ENCODE data around the gene TBC1D22A.

The TBC1D22A gene

DNA sequence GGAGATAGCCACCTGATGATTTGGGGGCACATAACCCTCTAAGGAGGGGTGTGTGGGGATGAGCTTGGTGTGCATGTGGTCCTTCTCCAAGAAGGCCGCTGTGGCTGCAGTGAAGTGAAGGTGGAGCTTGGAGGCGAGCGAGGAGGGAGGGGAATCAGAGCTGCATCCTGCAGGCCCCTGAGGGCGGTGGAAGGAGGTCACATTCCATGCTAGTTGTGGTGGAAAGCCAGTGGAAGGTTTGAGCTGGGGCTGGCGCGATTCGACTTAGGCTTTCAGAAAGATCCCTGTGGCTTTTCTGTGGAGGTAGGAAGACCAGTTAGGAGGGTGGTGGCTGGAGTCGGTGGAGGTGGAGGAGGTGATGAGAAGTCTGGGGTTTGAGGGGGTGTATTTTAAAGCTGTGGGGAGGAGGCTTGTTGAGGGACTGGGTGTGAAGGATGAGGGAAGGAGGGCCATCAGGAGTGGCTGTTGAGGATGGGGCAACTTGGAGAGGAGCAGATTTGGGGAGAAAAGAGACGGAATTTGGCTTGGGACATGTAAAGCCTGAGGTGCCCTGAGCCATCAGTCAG lies 62.0 kb downstream of the TBC1D22A start:
- Histone ChIP-seq H3K4me1 (peaks cover 0 to 12% (median 8%) of the 10 kb centered on the region in 4 donors), H3K27me3 (no peaks in the 10 kb centered on the region), H3K36me3 (peaks cover 0 to 12% (median 0%) of the 10 kb centered on the region in 3 donors), H3K4me3 (no peak overlapping the region), H3K9me3 (no peaks in the 10 kb centered on the region), H3K27ac (no peak overlapping the region)
- no peak for DNase-seq
- TF ChIP-seq, protein P1, sequence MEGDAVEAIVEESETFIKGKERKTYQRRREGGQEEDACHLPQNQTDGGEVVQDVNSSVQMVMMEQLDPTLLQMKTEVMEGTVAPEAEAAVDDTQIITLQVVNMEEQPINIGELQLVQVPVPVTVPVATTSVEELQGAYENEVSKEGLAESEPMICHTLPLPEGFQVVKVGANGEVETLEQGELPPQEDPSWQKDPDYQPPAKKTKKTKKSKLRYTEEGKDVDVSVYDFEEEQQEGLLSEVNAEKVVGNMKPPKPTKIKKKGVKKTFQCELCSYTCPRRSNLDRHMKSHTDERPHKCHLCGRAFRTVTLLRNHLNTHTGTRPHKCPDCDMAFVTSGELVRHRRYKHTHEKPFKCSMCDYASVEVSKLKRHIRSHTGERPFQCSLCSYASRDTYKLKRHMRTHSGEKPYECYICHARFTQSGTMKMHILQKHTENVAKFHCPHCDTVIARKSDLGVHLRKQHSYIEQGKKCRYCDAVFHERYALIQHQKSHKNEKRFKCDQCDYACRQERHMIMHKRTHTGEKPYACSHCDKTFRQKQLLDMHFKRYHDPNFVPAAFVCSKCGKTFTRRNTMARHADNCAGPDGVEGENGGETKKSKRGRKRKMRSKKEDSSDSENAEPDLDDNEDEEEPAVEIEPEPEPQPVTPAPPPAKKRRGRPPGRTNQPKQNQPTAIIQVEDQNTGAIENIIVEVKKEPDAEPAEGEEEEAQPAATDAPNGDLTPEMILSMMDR (IDR thresholded peaks at IDR 0.05) = no peak
- intact Hi-C loops (cut with DNase I; ENCODE audit: low total_unique reads) = no loop called here

DNA sequence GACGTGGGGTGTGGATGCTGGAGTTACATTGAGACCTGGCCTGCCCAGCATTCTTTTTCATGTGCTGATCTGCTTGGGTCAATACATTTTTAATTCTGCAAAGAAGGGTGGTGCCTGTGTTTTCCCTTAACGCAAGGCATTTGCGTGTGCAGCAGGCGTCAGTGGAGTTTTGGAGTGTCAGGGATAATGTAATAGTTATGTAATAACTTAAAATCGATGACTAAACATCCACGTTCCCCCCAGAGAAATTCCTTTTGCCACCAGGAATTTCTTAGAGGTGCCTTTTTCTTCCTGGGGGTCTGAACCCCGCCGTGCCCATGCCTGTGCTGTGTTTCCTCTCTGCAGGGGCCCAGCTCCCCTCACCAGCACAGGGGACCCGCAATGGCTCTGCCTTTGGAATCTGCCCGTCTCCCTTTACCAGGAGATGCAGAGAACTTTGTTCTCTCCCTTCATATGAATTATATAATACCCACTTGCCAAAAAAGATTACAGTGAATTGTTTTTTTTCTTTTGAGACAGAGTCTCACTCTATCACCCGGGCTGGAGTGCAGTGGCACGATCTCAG lies 62.6 kb downstream of the TBC1D22A start:
- Histone ChIP-seq H3K27me3 (no peaks in the 10 kb centered on the region), H3K36me3 (peaks cover 0 to 12% (median 0%) of the 10 kb centered on the region in 3 donors), H3K9me3 (no peaks in the 10 kb centered on the region), H3K4me1 (peaks cover 0 to 19% (median 15%) of the 10 kb centered on the region in 4 donors), H3K27ac (no peak overlapping the region), H3K4me3 (no peak overlapping the region)
- TF ChIP-seq, protein P1 (IDR thresholded peaks at IDR 0.05) = no peak
- DNase-seq = no peak
- intact Hi-C loops (cut with DNase I; ENCODE audit: low total_unique reads) = no loop called here

DNA sequence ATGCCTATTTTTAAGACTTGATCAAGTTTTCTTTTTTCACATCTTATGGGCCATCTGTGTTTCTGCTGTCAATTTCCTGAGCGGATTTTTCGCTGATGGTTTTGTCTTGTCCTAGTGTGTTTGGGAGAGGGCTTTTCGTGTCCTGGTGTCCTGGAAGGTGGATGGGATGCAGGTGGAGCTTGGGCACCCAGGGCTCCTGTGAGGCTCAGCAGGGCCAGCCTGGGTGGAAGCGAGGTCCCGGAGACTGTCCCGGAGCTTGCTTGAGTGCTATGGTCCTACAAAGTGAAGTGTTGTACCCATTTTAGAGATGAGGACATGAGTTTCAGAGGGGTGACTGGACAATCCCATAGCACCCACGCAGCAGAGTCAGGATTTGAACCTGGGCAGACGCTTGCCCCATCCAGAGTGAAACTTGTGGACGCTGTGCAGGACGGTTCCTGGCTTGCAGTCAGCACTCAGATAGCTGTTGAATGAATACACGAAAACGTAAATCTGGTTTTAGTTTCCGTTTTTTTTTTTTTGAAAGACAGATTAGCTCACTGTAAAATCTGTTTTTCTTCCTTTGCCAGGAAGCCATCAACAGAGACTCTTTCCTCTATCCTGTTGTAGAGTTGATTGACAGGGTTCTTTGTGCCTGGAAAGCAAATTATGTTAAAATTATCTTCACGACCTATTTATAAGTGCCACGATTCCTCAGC lies 64.1 kb downstream of the TBC1D22A start:
- Histone ChIP-seq H3K27me3 (no peaks in the 10 kb centered on the region), H3K9me3 (no peaks in the 10 kb centered on the region), H3K4me3 (no peak overlapping the region), H3K36me3 (peaks cover 0 to 12% (median 0%) of the 10 kb centered on the region in 3 donors), H3K4me1 (peaks cover 0 to 30% (median 22%) of the 10 kb centered on the region in 4 donors), H3K27ac (no peak overlapping the region)
- TF ChIP-seq, protein P1 (IDR thresholded peaks at IDR 0.05) = no peak
- DNase-seq = no peak
- intact Hi-C loops (cut with DNase I; ENCODE audit: low total_unique reads) = no loop called here

DNA sequence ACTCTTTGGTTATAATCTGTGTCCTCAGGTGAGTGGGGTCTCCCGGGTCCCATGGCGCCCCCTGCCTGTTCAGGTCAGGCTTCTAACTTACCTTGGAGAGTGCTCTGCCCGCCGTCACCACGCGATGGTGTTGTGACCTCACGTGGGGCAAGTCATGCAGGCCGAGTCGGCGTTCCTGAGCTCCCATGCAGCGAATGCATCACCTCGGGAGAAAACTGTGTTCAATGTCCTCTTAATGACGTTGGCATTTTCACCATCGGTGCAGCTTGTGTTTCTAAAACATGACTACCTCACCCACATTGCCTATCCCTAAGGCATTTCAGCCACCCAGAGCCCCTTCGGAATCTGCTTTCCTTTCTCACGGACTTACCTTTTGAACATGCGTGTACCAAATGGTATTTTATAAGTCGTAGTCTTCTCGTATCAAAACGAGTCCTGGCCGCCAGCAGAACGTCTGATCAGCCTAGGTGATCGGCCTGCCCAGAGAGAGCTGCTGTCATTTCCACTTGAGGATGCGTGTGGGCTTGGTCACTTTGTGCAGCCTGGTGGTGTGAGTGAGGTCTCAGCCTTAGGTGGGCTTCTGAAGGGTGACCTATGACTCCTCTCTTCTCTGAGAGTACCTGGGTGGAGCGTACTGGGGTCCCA lies 64.8 kb downstream of the TBC1D22A start:
- Histone ChIP-seq H3K9me3 (no peaks in the 10 kb centered on the region), H3K27me3 (no peaks in the 10 kb centered on the region), H3K4me3 (no peak overlapping the region), H3K27ac (no peak overlapping the region), H3K4me1 (peaks cover 0 to 30% (median 22%) of the 10 kb centered on the region in 4 donors), H3K36me3 (peaks cover 0 to 12% (median 0%) of the 10 kb centered on the region in 3 donors)
- intact Hi-C loops (cut with DNase I; ENCODE audit: low total_unique reads) = no loop called here
- TF ChIP-seq, protein P1 (IDR thresholded peaks at IDR 0.05) = no peak
- DNase-seq = no peak

DNA sequence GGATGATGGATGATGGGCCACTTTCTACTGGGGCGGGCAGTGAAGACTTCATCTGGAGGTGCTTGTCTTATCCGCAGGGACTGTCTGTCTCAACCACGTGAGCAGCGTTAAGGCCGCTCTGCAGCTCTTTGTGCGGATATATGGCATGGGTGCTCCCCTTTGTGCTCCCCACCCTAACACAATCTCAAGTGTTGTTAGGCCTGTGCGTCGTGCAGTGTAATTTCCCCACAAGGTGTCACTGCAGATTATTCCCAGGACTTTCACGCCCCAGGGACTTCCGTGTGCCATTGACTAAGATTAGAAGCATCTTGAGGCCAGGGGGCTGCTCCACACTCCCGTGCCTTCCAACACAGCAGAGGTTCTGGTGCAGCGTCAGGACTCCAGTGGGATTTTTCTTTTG lies 65.3 kb downstream of the TBC1D22A start:
- DNase-seq = no peak
- H3K4me3 ChIP-seq = no peak overlapping the region
- H3K27me3 ChIP-seq = no peaks in the 10 kb centered on the region
- TF ChIP-seq, protein P1 (IDR thresholded peaks at IDR 0.05) = no peak
- no peaks in the 10 kb centered on the region for H3K9me3 ChIP-seq
- H3K36me3 ChIP-seq = peaks cover 0 to 12% (median 0%) of the 10 kb centered on the region in 3 donors
- intact Hi-C loops (cut with DNase I; ENCODE audit: low total_unique reads) = no loop called here
- peaks cover 0 to 30% (median 22%) of the 10 kb centered on the region in 4 donors for H3K4me1 ChIP-seq
- no peak overlapping the region for H3K27ac ChIP-seq
